Duodenal mucosa (tissue), 2 donors: ENCODE measurements around the gene STAC.

Experiments
- H3K27ac ChIP-seq: one replicate; pipeline ENCODE4 v1.7.0; 2013; ENCODE audit warnings: low read depth, low read length
- H3K27me3 ChIP-seq, 2 donors: one replicate each; pipeline ENCODE4 v1.7.0; 2013; ENCODE audit warnings: low read length in 2 of 2, control low read depth in 1 of 2; ENCODE audit not compliant: insufficient read depth in 2 of 2, control insufficient read depth in 1 of 2
- H3K36me3 ChIP-seq, 2 donors: one replicate each; pipeline ENCODE4 v1.7.0; 2013; ENCODE audit warnings: low read length in 2 of 2, control low read depth in 1 of 2; ENCODE audit not compliant: insufficient read depth in 2 of 2, control insufficient read depth in 1 of 2
- H3K4me1 ChIP-seq, 2 donors: one replicate each; pipeline ENCODE4 v1.7.0; 2013; ENCODE audit warnings: low read length in 2 of 2, control low read depth in 1 of 2; ENCODE audit not compliant: insufficient read depth in 2 of 2, control insufficient read depth in 1 of 2
- H3K4me3 ChIP-seq, 2 donors: one replicate each; pipeline ENCODE4 v1.7.0; 2013; ENCODE audit warnings: low read length in 2 of 2, low read depth in 1 of 2
- H3K9ac ChIP-seq, 2 donors: one replicate each; pipeline ENCODE4 v1.7.0; 2013; ENCODE audit warnings: low read length in 2 of 2, low read depth in 1 of 2
- H3K9me3 ChIP-seq, 2 donors: one replicate each; pipeline ENCODE4 v1.7.0; 2013; ENCODE audit warnings: low read length in 2 of 2, control low read depth in 1 of 2; ENCODE audit not compliant: control insufficient read depth in 1 of 2

The STAC gene

GRCh38 chr3:36540888-36541518, 160.7 kb downstream of the STAC start:
- no peaks in the 10 kb centered on the region for H3K9me3 ChIP-seq
- no peak overlapping the region for H3K4me3 ChIP-seq
- H3K9ac ChIP-seq, result no peak overlapping the region
- H3K4me1 ChIP-seq, result no peaks in the 10 kb centered on the region
- H3K27ac ChIP-seq, result no peak overlapping the region
- no peaks in the 10 kb centered on the region for H3K36me3 ChIP-seq
- H3K27me3 ChIP-seq, result no peaks in the 10 kb centered on the region

GRCh38 chr3:36542186-36542585, 161.9 kb downstream of the STAC start:
- no peak overlapping the region for H3K9ac ChIP-seq
- no peaks in the 10 kb centered on the region for H3K27me3 ChIP-seq
- no peaks in the 10 kb centered on the region for H3K4me1 ChIP-seq
- no peak overlapping the region for H3K4me3 ChIP-seq
- H3K9me3 ChIP-seq, result no peaks in the 10 kb centered on the region
- H3K27ac ChIP-seq, result no peak overlapping the region
- no peaks in the 10 kb centered on the region for H3K36me3 ChIP-seq

DNA sequence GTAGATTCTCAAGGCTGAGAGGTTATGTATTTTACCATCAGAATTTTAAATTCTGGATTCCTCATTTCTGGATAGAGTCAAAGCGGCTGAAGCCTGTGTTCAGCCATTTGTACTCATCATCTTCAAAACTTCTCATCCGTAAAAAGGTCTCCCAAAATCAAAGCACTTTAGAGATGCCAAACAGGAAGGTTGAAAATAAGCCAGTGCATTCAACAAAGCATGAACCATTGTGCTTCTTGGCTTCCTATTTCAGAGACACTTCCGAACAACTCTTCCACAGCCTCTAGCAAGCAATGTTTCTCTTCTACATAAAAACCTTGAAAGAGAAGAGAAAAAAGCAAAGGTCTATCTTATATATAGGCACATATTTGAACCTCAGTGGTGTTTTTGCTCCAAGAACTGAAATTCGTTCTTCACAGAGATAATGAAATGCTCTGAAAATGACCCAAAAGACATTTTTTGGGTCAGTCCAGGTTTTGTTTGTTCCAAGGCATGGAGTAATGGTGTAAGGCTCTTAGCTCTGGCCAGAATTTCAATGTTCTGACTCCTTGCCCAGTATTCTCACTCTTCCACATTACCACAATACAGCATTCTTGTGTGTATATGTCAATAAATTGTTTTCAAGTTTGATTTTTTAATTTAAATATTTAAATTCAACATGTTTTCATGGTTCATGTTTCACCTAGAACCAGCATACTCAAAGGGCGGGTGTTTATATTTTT, 163.1 kb downstream of the STAC start:
- no peaks in the 10 kb centered on the region for H3K4me1 ChIP-seq
- H3K36me3 ChIP-seq, result no peaks in the 10 kb centered on the region
- H3K27ac ChIP-seq, result no peak overlapping the region
- no peak overlapping the region for H3K9ac ChIP-seq
- H3K27me3 ChIP-seq, result no peaks in the 10 kb centered on the region
- no peak overlapping the region for H3K4me3 ChIP-seq
- H3K9me3 ChIP-seq, result no peaks in the 10 kb centered on the region

GRCh38 chr3:36546226-36546625, 165.9 kb downstream of the STAC start:
- Histone ChIP-seq H3K4me1 (no peaks in the 10 kb centered on the region), H3K27ac (no peak overlapping the region)

GRCh38 chr3:36548712-36549111, 168.4 kb downstream of the STAC start:
- H3K27me3 ChIP-seq, result no peaks in the 10 kb centered on the region
- no peaks in the 10 kb centered on the region for H3K36me3 ChIP-seq
- no peak overlapping the region for H3K4me3 ChIP-seq
- H3K9ac ChIP-seq, result no peak overlapping the region
- no peaks in the 10 kb centered on the region for H3K4me1 ChIP-seq
- H3K9me3 ChIP-seq, result no peaks in the 10 kb centered on the region
- no peak overlapping the region for H3K27ac ChIP-seq

More at GRCh38 chr3:36546226-36546625, 165.9 kb downstream of the STAC start:
- Histone ChIP-seq H3K4me3 (no peak overlapping the region), H3K36me3 (no peaks in the 10 kb centered on the region), H3K27me3 (no peaks in the 10 kb centered on the region), H3K9me3 (no peaks in the 10 kb centered on the region), H3K9ac (no peak overlapping the region)

DNA sequence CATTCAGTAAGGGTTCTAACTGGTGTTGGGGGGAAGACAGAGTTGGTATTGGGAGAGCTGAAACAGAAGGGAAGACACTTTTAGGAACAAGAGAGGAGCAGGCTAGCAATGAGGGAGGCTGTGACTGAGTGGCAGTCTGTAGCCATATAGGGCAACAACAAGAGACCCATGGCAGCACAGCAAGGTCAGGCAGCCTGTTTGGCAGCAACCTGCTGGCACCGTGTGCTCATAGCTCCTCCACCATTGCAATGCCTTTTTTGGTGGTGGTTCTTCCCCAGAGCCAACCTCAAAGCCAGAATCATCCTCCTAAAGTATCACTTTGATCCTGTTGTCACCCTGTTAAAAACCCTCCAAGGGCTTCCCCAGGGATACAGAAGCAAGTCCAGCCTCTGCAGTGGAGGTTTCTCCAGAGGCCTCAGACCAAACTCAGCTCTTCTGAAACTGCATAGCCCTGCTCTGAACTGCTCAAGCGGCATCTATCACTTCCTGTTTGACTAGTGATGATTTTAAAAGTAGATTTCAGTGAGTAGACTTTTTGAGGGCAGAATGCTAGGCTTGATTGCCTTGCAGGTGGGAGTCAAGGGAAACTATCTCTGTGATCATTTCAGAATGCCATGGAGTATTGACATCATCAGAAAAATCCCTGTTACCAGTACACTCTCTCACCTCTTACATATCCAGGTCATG, 176.9 kb downstream of the STAC start:
- Histone ChIP-seq H3K27ac (no peak overlapping the region), H3K4me1 (no peaks in the 10 kb centered on the region), H3K4me3 (no peak overlapping the region), H3K9me3 (no peaks in the 10 kb centered on the region), H3K36me3 (no peaks in the 10 kb centered on the region), H3K27me3 (no peaks in the 10 kb centered on the region), H3K9ac (no peak overlapping the region)

GRCh38 chr3:36557708-36558421, 177.6 kb downstream of the STAC start:
- H3K4me3 ChIP-seq, result no peak overlapping the region
- no peaks in the 10 kb centered on the region for H3K4me1 ChIP-seq

DNA sequence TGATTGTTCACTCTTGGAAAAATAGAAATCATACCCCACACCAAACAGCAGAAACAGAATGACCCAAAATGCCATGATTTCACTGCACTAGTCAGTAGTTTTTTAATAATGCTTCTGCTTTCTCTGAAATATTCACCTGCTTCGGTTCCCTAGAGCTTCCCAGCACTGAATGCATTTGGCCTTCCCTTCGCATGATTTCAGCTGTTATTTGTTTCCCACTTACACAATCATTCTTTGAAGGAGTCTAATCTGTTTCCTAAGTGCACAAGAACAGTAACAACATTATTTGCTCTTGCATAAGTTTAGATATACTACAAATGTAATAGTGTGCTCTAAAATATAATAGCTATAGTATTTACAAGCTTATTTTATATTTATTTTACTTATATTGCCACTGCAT, 178.7 kb downstream of the STAC start:
- H3K36me3 ChIP-seq, result no peaks in the 10 kb centered on the region

More at GRCh38 chr3:36557708-36558421, 177.6 kb downstream of the STAC start:
- no peak overlapping the region for H3K9ac ChIP-seq
- no peaks in the 10 kb centered on the region for H3K9me3 ChIP-seq
- H3K36me3 ChIP-seq, result no peaks in the 10 kb centered on the region
- H3K27ac ChIP-seq, result no peak overlapping the region
- H3K27me3 ChIP-seq, result no peaks in the 10 kb centered on the region

DNA sequence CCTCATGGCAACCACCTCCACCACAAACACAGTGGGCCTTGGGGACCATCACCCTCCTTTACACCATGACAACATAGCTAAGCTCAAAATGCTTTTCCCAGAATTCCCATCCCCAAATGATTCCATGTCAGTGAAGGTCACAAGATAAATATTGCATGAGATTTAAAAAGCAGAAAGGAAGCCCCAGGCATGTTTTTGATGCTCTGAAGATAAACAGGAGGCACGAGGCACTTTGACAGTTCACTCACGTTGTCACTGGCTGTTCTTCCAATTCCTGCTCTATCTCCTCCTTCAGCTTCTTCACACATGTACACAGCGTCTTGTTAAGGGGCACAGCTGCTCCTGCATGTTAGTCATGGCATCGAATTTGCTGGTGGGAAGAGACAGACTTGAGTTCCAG, 180.4 kb downstream of the STAC start:
- Histone ChIP-seq H3K27ac (no peak overlapping the region), H3K9me3 (no peaks in the 10 kb centered on the region), H3K4me3 (no peak overlapping the region), H3K27me3 (no peaks in the 10 kb centered on the region), H3K9ac (no peak overlapping the region), H3K4me1 (no peaks in the 10 kb centered on the region), H3K36me3 (no peaks in the 10 kb centered on the region)

More for the DNA sequence above, 178.7 kb downstream of the STAC start:
- Histone ChIP-seq H3K27ac (no peak overlapping the region), H3K4me3 (no peak overlapping the region), H3K4me1 (no peaks in the 10 kb centered on the region), H3K9me3 (no peaks in the 10 kb centered on the region), H3K27me3 (no peaks in the 10 kb centered on the region), H3K9ac (no peak overlapping the region)

DNA sequence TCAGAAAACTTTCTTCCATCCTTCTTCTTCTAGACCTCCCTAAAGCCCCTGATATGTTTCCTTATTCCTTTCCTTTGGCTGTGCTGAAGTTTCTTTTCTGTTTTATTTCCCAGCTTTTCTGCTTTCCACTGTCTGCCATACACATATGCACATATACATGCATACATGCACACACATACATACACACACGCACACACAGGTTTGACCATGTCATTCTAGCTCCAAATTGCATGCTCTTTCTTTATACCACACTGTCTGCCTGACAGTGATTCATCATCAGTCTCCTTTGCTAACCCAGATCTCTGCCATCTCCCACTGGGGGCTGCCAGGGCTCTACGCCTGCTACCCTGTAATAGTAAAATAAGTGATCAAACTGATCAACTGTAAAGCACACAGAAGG, 181.3 kb downstream of the STAC start:
- Histone ChIP-seq H3K4me3 (no peak overlapping the region), H3K27ac (no peak overlapping the region), H3K27me3 (no peaks in the 10 kb centered on the region), H3K9me3 (no peaks in the 10 kb centered on the region), H3K4me1 (no peaks in the 10 kb centered on the region), H3K36me3 (no peaks in the 10 kb centered on the region), H3K9ac (no peak overlapping the region)
